ENCODE data around the gene CAMTA1.

Gene CAMTA1

GRCh38 chr1:7048395-7048794, 263.1 kb downstream of the CAMTA1 start:
- no peak overlapping the region for H3K9ac ChIP-seq (ENCODE audit: low read length)
- H3K9me2 ChIP-seq (replicated peaks; ENCODE audit: insufficient read depth, low read length): no peaks in the 10 kb centered on the region
- no peak overlapping the region for H2AFZ ChIP-seq (ENCODE audit: low read length)
- no peak for TF ChIP-seq CTCF (IDR thresholded peaks at IDR 0.05; ENCODE audit: low read length)
- TF ChIP-seq EZH2phosphoT487 (IDR thresholded peaks at IDR 0.05; ENCODE audit: low read length): no peak
- no peak for TF ChIP-seq EZH2 (optimal IDR thresholded peaks at IDR 0.05; ENCODE audit: low read depth, low read length)
- no peaks in the 10 kb centered on the region for H3F3A ChIP-seq (ENCODE audit: insufficient read depth, low read length)
- no peaks in the 10 kb centered on the region for H3K9me3 ChIP-seq (replicated peaks; ENCODE audit: insufficient read depth, low read length)
- H3K4me3 ChIP-seq (ENCODE audit: low read length): no peak overlapping the region
- H3K36me3 ChIP-seq (replicated peaks; ENCODE audit: insufficient read depth, low read length): no peaks in the 10 kb centered on the region
- H3K4me2 ChIP-seq (ENCODE audit: low read depth, low read length): no peak overlapping the region
- H3K27me3 ChIP-seq (replicated peaks; ENCODE audit: insufficient read depth, low read length): peaks cover 99% of the 10 kb centered on the region
- no peaks in the 10 kb centered on the region for H3K79me2 ChIP-seq (ENCODE audit: low read length)
- no peak overlapping the region for H3K27ac ChIP-seq (ENCODE audit: low read length)
- DNase-seq: no peak
- H3K4me1 ChIP-seq (ENCODE audit: low read length): no peaks in the 10 kb centered on the region
- no peaks in the 10 kb centered on the region; the same call in 1 of the 2 replicates for H4K20me1 ChIP-seq (ENCODE audit: insufficient read depth, low read length)

GRCh38 chr1:7049913-7050625, 264.8 kb downstream of the CAMTA1 start:
- Histone ChIP-seq H2AFZ (ENCODE audit: low read length) (no peak overlapping the region), H3K4me2 (ENCODE audit: low read depth, low read length) (no peak overlapping the region), H3K9me3 (replicated peaks; ENCODE audit: insufficient read depth, low read length) (no peaks in the 10 kb centered on the region), H3K27ac (ENCODE audit: low read length) (no peak overlapping the region), H3K9ac (ENCODE audit: low read length) (no peak overlapping the region), H3K4me1 (ENCODE audit: low read length) (no peaks in the 10 kb centered on the region), H3K27me3 (replicated peaks; ENCODE audit: insufficient read depth, low read length) (peaks cover 99% of the 10 kb centered on the region), H3F3A (ENCODE audit: insufficient read depth, low read length) (no peaks in the 10 kb centered on the region), H4K20me1 (ENCODE audit: insufficient read depth, low read length) (no peaks in the 10 kb centered on the region; the same call in 1 of the 2 replicates), H3K4me3 (ENCODE audit: low read length) (no peak overlapping the region), H3K36me3 (replicated peaks; ENCODE audit: insufficient read depth, low read length) (no peaks in the 10 kb centered on the region), H3K9me2 (replicated peaks; ENCODE audit: insufficient read depth, low read length) (no peaks in the 10 kb centered on the region), H3K79me2 (ENCODE audit: low read length) (no peaks in the 10 kb centered on the region)
- no peak for TF ChIP-seq EZH2 (optimal IDR thresholded peaks at IDR 0.05; ENCODE audit: low read depth, low read length)
- no peak for TF ChIP-seq EZH2phosphoT487 (IDR thresholded peaks at IDR 0.05; ENCODE audit: low read length)
- TF ChIP-seq CTCF (IDR thresholded peaks at IDR 0.05; ENCODE audit: low read length): no peak
- DNase-seq: no peak

- Histone ChIP-seq H3K4me1 (ENCODE audit: low read length) (no peaks in the 10 kb centered on the region), H3K9me2 (replicated peaks; ENCODE audit: insufficient read depth, low read length) (no peaks in the 10 kb centered on the region), H3K4me3 (ENCODE audit: low read length) (no peak overlapping the region), H4K20me1 (ENCODE audit: insufficient read depth, low read length) (no peaks in the 10 kb centered on the region; the same call in 1 of the 2 replicates), H3K36me3 (replicated peaks; ENCODE audit: insufficient read depth, low read length) (no peaks in the 10 kb centered on the region), H3K9me3 (replicated peaks; ENCODE audit: insufficient read depth, low read length) (no peaks in the 10 kb centered on the region), H3K9ac (ENCODE audit: low read length) (no peak overlapping the region), H3K79me2 (ENCODE audit: low read length) (no peaks in the 10 kb centered on the region), H3K4me2 (ENCODE audit: low read depth, low read length) (no peak overlapping the region), H2AFZ (ENCODE audit: low read length) (no peak overlapping the region), H3K27ac (ENCODE audit: low read length) (no peak overlapping the region), H3K27me3 (replicated peaks; ENCODE audit: insufficient read depth, low read length) (peaks cover 99% of the 10 kb centered on the region), H3F3A (ENCODE audit: insufficient read depth, low read length) (no peaks in the 10 kb centered on the region)
- TF ChIP-seq EZH2 (optimal IDR thresholded peaks at IDR 0.05; ENCODE audit: low read depth, low read length): no peak
- TF ChIP-seq EZH2phosphoT487 (IDR thresholded peaks at IDR 0.05; ENCODE audit: low read length): no peak
- no peak for TF ChIP-seq CTCF (IDR thresholded peaks at IDR 0.05; ENCODE audit: low read length)
- no peak for DNase-seq
Observed at GRCh38 chr1:7050751-7051665, 265.8 kb downstream of the CAMTA1 start.
